DOHH2 (cell line): ENCODE measurements around the gene LSS.

Experiments
- EZH2phosphoT487 ChIP-seq: fragments of 200-600 bp; sonication (generic); IDR thresholded peaks from 2 replicates; pipeline ENCODE4 v1.6.1; 2017; ENCODE audit warnings: borderline replicate concordance, mild to moderate bottlenecking, antibody characterized with exemption, low read length, moderate library complexity, mixed read lengths
- TF ChIP-seq, protein P1 (sequence below): fragments of 200-600 bp; sonication (generic); IDR thresholded peaks from one replicate; pipeline ENCODE4 v1.5.1; 2014; ENCODE audit warnings: antibody characterized with exemption, mild to moderate bottlenecking, low read depth, low read length; ENCODE audit not compliant: poor library complexity, severe bottlenecking

DNA sequence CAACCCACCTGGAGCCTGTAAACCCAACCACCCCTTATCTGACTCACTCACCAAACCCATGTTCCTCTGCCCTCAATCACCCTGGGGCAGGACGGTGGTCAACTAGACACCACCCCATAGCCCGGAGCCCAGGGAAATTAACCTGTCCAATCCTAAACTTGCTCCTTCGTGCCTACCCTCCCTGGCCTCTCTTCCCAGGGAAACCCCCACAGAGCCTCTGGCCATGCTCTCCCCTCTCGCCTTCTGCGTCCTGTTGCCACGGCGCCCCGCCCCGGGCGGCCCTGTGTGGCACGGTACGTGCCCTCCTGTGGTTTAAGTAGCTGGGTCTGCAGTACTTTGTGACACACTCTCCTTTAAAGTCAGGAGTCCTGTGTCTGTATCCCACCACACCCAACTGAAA lies 69.2 kb downstream of the LSS start:
- TF ChIP-seq, protein P1, sequence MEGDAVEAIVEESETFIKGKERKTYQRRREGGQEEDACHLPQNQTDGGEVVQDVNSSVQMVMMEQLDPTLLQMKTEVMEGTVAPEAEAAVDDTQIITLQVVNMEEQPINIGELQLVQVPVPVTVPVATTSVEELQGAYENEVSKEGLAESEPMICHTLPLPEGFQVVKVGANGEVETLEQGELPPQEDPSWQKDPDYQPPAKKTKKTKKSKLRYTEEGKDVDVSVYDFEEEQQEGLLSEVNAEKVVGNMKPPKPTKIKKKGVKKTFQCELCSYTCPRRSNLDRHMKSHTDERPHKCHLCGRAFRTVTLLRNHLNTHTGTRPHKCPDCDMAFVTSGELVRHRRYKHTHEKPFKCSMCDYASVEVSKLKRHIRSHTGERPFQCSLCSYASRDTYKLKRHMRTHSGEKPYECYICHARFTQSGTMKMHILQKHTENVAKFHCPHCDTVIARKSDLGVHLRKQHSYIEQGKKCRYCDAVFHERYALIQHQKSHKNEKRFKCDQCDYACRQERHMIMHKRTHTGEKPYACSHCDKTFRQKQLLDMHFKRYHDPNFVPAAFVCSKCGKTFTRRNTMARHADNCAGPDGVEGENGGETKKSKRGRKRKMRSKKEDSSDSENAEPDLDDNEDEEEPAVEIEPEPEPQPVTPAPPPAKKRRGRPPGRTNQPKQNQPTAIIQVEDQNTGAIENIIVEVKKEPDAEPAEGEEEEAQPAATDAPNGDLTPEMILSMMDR, result no peak
- no peak for TF ChIP-seq EZH2phosphoT487
